Mesodermal cell (in vitro differentiated cells): ENCODE results near the gene SIRPA.
A peak's percentile ranks its signal among the peaks of the same experiment; 100 is the strongest.

Experiments
- H3K27ac ChIP-seq: 2 replicates; pipeline ENCODE4 v1.7.0; 2013; ENCODE audit warnings: mild to moderate bottlenecking, low read depth, low read length, moderate library complexity; ENCODE audit not compliant: severe bottlenecking
- H3K36me3 ChIP-seq: 2 replicates; pipeline ENCODE4 v1.7.1; 2013; ENCODE audit warnings: mild to moderate bottlenecking, low read length, moderate library complexity; ENCODE audit not compliant: control insufficient read depth, insufficient read depth
- H3K4me1 ChIP-seq: one replicate; pipeline ENCODE4 v1.7.1; 2013; ENCODE audit warnings: mild to moderate bottlenecking, low read length; ENCODE audit not compliant: insufficient read depth, control insufficient read depth, poor library complexity, severe bottlenecking
- H3K4me3 ChIP-seq: 2 replicates; pipeline ENCODE4 v1.7.0; 2013; ENCODE audit warnings: low read length, control low read depth, mild to moderate bottlenecking; ENCODE audit not compliant: insufficient read depth, poor library complexity, severe bottlenecking; ENCODE audit errors: extremely low read depth
- H3K9me3 ChIP-seq: 2 replicates; pipeline ENCODE4 v1.7.1; 2013; ENCODE audit warnings: mild to moderate bottlenecking, low read length, moderate library complexity; ENCODE audit not compliant: control insufficient read depth
- WGBS, 2 experiments: methylation state at CpG; one replicate each; pipeline ENCODE4 v1.1.5; 2013; ENCODE audit warnings: missing lambda C conversion rate in 2 of 2; ENCODE audit not compliant: insufficient coverage in 2 of 2; 5-methylcytosine and 5-hydroxymethylcytosine counted together

Gene SIRPA

DNA sequence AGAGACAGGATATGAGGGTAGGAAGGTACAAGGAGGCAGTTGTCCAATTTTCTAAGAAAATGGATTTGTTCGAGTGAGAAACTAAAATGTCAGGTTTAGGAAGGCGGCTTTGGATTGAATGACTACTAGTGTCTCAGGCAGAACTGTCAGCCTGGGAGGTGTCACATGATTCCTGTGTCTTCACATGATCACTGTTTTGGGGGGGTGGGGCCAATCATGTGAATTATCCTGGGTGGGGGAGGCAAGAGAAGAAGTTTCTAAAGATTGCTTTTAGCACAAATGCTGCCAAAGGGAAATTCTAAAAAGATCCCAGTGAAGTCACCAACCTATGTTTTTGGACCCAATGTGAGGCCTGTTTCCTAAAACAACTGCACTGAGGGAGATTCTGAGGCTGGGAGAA is 2.3 kb downstream of the SIRPA start:
- H3K4me1 ChIP-seq, result peaks cover 20% of the 10 kb centered on the region
- no peak overlapping the region for H3K4me3 ChIP-seq
- no peaks in the 10 kb centered on the region for H3K36me3 ChIP-seq
- H3K9me3 ChIP-seq, result no peaks in the 10 kb centered on the region
- H3K27ac ChIP-seq, result no peak overlapping the region
- WGBS, 2 experiments, result 96 to 100% methylated on average over 2 of the region's 2 CpGs

DNA sequence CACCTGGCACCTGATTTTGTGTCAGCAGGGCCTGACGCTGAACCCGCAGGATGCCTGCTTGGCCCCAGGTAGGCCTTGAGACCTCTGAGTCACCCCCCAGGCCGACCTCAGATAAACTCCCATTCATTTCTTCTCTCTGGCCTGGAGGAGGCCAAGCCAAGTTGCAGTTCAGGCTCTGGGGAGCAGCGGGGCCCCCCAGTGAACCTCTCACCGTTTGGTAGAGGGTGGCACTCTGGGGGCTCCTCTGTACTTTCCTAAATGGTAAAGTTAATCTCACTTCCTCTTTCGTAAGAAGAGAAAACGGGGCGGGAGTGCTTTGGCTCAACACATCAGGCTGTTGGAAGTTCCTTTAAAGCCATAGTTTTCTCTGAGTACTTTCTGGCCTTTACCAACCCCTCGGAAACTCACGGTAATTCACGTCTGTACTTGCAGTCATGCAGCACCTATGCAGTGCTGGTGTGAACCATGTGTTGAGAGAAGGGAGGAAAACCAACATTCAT is 2.8 kb downstream of the SIRPA start:
- Histone ChIP-seq H3K4me1 (peaks cover 20% of the 10 kb centered on the region), H3K36me3 (no peaks in the 10 kb centered on the region), H3K27ac (no peak overlapping the region), H3K4me3 (no peak overlapping the region), H3K9me3 (no peaks in the 10 kb centered on the region)
- 76 to 88% methylated on average over 6 to 9 of the region's 11 CpGs for WGBS, 2 experiments

DNA sequence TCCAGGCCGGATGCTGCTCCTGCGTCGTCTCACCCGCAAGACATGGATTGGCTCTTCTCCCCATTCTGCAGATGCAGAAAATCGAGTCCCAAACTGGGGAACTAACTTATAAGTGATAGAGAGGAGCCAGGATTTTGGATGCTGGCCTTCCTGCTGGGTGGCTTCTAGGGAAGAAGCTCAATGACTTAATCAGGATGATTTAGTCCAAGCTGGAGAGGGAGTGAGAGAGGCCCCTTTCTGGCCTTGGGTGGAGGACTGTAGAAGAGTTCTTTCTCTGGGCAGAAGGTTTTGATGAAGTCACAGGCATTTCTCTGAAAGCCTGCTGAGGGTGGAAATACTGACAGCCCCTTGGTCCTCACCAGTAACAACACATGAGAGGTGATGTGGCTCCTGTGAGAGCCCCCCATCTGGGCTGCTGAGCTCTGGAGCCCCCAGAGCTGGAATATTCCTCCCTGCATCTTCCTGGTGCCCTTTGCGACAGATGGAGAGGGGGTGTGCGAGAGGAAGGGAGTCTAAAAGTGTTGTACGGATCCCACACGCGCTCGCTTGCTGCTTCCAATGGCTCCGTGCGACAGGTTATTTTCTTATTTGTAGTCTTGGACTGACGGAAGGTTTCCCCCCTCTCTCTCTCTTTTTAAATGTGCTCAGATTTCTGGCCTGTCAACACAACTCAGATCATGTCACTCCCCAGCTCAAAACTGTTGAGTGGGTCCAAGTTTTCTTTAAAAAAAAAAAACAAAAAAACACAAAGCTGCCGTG is 3.5 kb downstream of the SIRPA start:
- peak overlapping the region; percentile 10 for H3K27ac ChIP-seq
- H3K9me3 ChIP-seq, result no peaks in the 10 kb centered on the region
- no peak overlapping the region for H3K4me3 ChIP-seq
- H3K4me1 ChIP-seq, result peaks cover 16% of the 10 kb centered on the region
- no peaks in the 10 kb centered on the region for H3K36me3 ChIP-seq
- 94% methylated on average over 8 to 10 of the region's 15 CpGs for WGBS, 2 experiments

DNA sequence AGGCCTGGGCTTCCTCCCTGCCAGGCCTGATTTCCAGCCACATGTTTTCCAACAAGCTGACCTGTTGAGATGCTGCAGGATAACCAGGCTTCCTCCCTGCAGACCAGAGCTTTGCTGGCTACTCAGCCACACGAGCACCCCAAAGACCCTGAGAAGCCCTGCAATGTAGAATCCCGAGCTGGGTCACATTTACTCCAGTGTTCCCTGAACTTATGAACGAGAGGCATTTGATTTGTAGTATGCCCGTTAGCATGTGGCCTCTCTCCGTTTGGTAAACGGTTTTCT is 4.0 kb downstream of the SIRPA start:
- 91% methylated on average over 6 of the region's 6 CpGs for WGBS, 2 experiments
- Histone ChIP-seq H3K4me1 (peaks cover 16% of the 10 kb centered on the region), H3K36me3 (no peaks in the 10 kb centered on the region)

DNA sequence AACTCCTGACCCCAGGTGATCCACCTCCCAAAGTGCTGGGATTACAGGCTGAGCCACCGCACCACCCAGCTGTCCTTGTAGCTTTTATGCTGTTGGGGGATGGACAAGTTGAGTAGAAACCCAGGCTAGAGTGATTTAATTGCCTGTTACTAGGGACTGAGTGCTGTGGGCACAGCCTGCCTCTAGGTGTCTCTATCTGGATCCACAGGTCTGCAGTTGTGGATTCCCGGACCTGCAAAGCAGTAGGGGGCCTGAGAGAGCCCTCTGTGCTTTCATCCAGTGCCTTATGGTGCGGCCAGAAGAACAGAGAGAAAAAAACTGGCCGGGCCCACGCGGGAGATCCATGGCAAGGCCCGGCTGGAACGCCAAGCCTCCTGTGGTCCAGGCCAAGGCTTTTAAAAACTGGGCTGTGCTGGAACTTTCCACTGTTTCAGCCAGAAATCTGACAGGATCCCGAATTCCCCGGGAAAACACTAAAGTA is 5.2 kb downstream of the SIRPA start:
- 32 to 39% methylated on average over 9 to 10 of the region's 10 CpGs for WGBS, 2 experiments
- H3K4me3 ChIP-seq, result no peak overlapping the region
- peaks cover 16% of the 10 kb centered on the region for H3K4me1 ChIP-seq

More for the DNA sequence above, 4.0 kb downstream of the SIRPA start:
- H3K4me3 ChIP-seq, result no peak overlapping the region
- H3K9me3 ChIP-seq, result no peaks in the 10 kb centered on the region
- H3K27ac ChIP-seq, result no peak overlapping the region

DNA sequence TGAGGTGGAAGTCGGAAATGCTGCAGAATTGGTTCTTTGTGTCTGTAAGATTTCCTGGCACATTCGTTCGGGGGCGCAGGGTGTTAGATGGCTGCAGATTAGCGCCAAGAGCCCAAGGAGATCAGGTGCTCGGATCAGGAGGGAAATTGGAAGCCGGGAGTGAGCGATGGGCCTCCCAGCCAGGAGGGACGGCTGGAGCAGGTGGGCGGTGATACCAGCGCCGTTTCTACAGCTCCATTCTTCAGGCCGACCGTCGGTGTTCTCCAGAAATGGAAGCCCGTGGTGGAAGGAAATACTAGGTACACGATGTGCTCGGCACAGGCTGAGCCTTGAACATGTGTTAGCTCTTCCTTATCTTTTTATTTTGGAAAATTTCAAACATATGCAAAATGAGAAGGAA is 6.5 kb downstream of the SIRPA start:
- no peak overlapping the region for H3K4me3 ChIP-seq
- H3K27ac ChIP-seq, result no peak overlapping the region
- peaks cover 8% of the 10 kb centered on the region for H3K36me3 ChIP-seq
- H3K9me3 ChIP-seq, result no peaks in the 10 kb centered on the region
- H3K4me1 ChIP-seq, result peaks cover 11% of the 10 kb centered on the region
- WGBS, 2 experiments, result 92 to 97% methylated on average over 15 to 17 of the region's 18 CpGs

More for the DNA sequence above, 5.2 kb downstream of the SIRPA start:
- H3K27ac ChIP-seq, result no peak overlapping the region
- H3K9me3 ChIP-seq, result no peaks in the 10 kb centered on the region
- H3K36me3 ChIP-seq, result peaks cover 5% of the 10 kb centered on the region

DNA sequence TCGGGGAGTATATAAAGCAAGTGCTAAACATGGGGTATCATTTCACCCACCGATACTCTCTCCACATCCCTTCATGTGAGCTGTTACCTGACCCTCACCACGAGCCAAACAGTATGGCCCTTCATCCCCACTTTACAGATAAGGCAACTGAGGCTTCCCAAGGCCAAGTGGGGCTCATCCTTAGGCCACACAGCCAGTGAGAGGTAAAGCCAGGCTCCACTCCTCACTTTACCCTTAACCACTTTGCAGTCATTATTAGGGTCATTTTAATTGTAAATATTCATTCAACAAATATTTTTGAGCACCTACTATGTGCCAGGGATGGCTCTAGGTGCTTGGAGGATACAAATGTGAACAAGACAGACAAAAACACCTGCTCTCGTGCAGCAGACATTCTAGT is 7.0 kb downstream of the SIRPA start:
- no peak overlapping the region for H3K4me3 ChIP-seq
- H3K9me3 ChIP-seq, result no peaks in the 10 kb centered on the region
- H3K4me1 ChIP-seq, result peaks cover 7% of the 10 kb centered on the region
- no peak overlapping the region for H3K27ac ChIP-seq
- peaks cover 8% of the 10 kb centered on the region for H3K36me3 ChIP-seq
- WGBS, 2 experiments, result 81 to 82% methylated on average over 1 to 2 of the region's 4 CpGs

DNA sequence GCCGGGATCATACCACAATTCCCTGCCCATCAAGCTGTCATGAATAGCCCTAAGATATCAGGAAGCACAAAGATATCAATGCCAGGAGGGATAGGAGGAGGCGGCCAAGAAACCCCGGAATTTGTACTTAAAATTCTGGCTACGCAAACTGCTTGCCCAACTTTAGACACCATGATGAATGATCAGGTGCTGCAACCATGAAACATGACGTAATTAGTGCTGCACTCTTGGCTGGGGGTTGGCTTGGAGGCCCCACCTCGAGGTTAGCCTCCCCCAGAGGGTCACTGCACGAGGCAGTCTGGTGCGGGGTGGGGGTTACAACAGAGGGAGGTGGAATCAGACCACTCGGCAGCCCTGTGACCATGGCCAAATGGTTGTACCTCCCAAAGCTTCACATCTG is 8.9 kb downstream of the SIRPA start:
- WGBS, 2 experiments, result 90 to 97% methylated on average over 7 to 8 of the region's 9 CpGs
- Histone ChIP-seq H3K9me3 (no peaks in the 10 kb centered on the region), H3K4me1 (peaks cover 3% of the 10 kb centered on the region), H3K27ac (no peak overlapping the region), H3K4me3 (no peak overlapping the region), H3K36me3 (peaks cover 8% of the 10 kb centered on the region)

DNA sequence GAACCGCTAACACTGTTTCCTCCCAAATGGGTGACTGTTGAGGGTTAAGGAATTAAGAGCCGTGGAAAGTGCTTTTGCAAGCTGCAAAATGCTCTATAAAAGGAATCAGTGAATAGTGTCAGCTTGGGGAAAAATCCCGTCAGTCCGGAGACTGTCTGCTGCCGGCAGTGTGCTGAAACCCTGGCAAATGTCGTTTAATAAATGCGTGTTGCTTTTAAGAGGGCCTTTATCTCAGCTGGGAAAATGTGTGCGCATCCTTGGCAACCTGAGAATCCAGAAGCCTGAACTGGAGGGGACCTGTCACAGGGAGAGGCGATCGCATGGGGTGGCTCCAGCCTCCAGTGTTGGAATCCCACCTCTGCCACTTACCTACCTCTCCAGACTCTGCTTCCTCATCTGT is 9.8 kb downstream of the SIRPA start:
- no peak overlapping the region for H3K27ac ChIP-seq
- no peak overlapping the region for H3K4me3 ChIP-seq
- H3K36me3 ChIP-seq, result peaks cover 8% of the 10 kb centered on the region
- peaks cover 3% of the 10 kb centered on the region for H3K4me1 ChIP-seq
- 94 to 96% methylated on average over 8 of the region's 10 CpGs for WGBS, 2 experiments
- H3K9me3 ChIP-seq, result no peaks in the 10 kb centered on the region

DNA sequence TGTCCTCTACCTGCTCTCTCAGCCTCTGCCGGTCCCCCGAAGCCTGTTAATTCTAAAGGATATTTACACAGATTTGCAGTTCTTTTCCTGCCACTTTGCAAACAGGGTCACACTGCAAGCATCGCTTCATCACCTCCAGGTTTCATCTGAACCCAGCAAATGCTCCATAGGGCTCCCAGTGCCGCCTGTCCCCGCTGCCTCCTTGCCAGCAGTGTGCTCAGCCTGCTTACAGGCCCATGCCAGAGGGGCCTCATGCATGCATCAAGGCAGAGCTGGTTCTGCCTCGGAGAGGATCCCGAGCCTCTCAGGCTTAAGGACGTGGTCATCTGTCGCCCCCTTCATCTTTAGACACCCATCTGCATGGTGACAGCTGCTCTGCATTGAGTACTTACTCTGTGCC is 10.5 kb downstream of the SIRPA start:
- H3K27ac ChIP-seq, result no peak overlapping the region
- peaks cover 3% of the 10 kb centered on the region for H3K4me1 ChIP-seq
- no peak overlapping the region for H3K4me3 ChIP-seq
- H3K36me3 ChIP-seq, result peaks cover 8% of the 10 kb centered on the region
- H3K9me3 ChIP-seq, result no peaks in the 10 kb centered on the region
- WGBS, 2 experiments, result 87 to 88% methylated on average over 9 of the region's 9 CpGs

DNA sequence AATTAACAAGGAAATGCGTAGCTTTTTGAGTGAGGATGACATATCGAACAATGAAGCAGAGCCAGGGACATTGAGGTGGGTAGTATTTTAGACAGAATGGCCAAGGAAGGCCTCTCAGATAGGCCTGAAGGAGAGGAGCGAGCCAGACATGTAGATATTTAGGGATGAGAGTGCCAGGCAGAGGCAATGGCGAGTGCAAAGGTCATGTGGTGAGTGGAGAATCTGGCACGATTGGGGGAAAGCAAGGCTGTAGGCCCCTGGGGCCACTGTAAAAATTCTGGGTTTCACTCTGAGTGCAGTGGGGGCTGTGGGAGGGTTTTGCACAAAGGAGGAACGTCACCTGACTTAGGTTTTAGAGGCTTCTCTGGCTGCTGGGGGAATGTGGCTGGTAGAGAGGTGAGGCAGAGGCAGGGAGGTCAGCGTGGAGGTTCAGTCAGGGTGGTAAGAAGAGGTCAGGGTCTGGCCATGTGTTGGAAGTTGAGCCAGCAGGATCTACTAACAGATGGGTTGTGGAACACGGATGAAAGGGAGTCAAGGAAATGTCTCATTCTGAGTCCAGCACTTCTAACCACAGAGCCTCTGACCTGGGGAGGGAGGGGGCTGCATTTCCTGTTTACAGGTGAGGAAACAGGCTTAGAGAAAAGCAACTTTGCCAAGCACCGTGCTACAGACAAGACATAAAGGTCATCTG is 11.3 kb downstream of the SIRPA start:
- peaks cover 3% of the 10 kb centered on the region for H3K4me1 ChIP-seq
- 83 to 87% methylated on average over 7 to 8 of the region's 9 CpGs for WGBS, 2 experiments
- no peak overlapping the region for H3K27ac ChIP-seq
- no peak overlapping the region for H3K4me3 ChIP-seq
- peaks cover 8% of the 10 kb centered on the region for H3K36me3 ChIP-seq
- H3K9me3 ChIP-seq, result no peaks in the 10 kb centered on the region
